WTC11 (cell line): ENCODE measurements around the gene ADGRV1. TPM values are rescaled to one million over a fixed set of nuclear protein-coding genes. Genes with fewer than 3 reads are reported as not detected.

ENCODE experiments used
- ATAC-seq: fragments of 200-7000 bp; cut with Tn5 transposase; 2 replicates; pipeline ENCODE4 v1.10.0; 2021; ENCODE audit warnings: mild to moderate bottlenecking, moderate library complexity
- Bru-seq: library from RNA; stranded (reverse); fragments of 400-500 nt; gene quantifications from one replicate; lab custom pipeline; 2021; lab: Mats Ljungman, UMichigan
- CTCF ChIA-PET: fragments of 300-600 bp; sonication (Branson Sonifier 250); formaldehyde crosslinking; loops from one replicate; lab custom pipeline; 2021; ENCODE audit warnings: antibody characterized with exemption; lab: Charles Lee
- POLR2A ChIA-PET: fragments of 350-600 bp; sonication (Branson Sonifier 250); formaldehyde crosslinking; loops from one replicate; lab custom pipeline; 2021; ENCODE audit warnings: antibody characterized with exemption; lab: Charles Lee
- DNase-seq: peaks from one replicate; pipeline ENCODE4 v3.0.0; 2021; ENCODE audit warnings: low spot score
- H3K27ac Mint-ChIP-seq: 2 replicates; pipeline ENCODE4 v1.8.0; 2021; ENCODE audit warnings: mixed read lengths
- H3K27me3 Mint-ChIP-seq: 2 replicates; pipeline ENCODE4 v1.8.0; 2021; ENCODE audit warnings: low read depth, mild to moderate bottlenecking, moderate library complexity, mixed read lengths
- H3K36me3 Mint-ChIP-seq: 2 replicates; pipeline ENCODE4 v1.8.0; 2021; ENCODE audit warnings: mixed read lengths
- H3K4me1 Mint-ChIP-seq: 2 replicates; pipeline ENCODE4 v1.8.0; 2022; ENCODE audit warnings: mixed read lengths
- H3K4me3 Mint-ChIP-seq: 2 replicates; pipeline ENCODE4 v1.8.0; 2021; ENCODE audit warnings: mild to moderate bottlenecking, moderate library complexity, mixed read lengths
- H3K9me3 Mint-ChIP-seq: 2 replicates; pipeline ENCODE4 v1.8.0; 2021; ENCODE audit warnings: mixed read lengths
- E2F5 ChIP-seq: sonication (generic); formaldehyde crosslinking; IDR thresholded peaks from 2 replicates; pipeline ENCODE4 v1.8.1; 2022; ENCODE audit warnings: mild to moderate bottlenecking, moderate library complexity, missing genetic modification reagents
- ETV6 ChIP-seq: sonication (generic); formaldehyde crosslinking; IDR thresholded peaks from 2 replicates; pipeline ENCODE4 v1.8.1; 2022; ENCODE audit warnings: mild to moderate bottlenecking, missing genetic modification reagents
- FOXK1 ChIP-seq: sonication (generic); formaldehyde crosslinking; IDR thresholded peaks from 2 replicates; pipeline ENCODE4 v1.8.0; 2022; ENCODE audit warnings: mild to moderate bottlenecking, moderate library complexity, missing genetic modification reagents
- GRHL2 ChIP-seq: fragments of 250-450 bp; sonication (Bioruptor Pico); IDR thresholded peaks from 2 replicates; pipeline ENCODE4 v1.8.0; 2022; ENCODE audit warnings: mild to moderate bottlenecking, moderate library complexity; ENCODE audit not compliant: insufficient replicate concordance, severe bottlenecking
- NR1H2 ChIP-seq: sonication (generic); formaldehyde crosslinking; IDR thresholded peaks from 2 replicates; pipeline ENCODE4 v1.9.0; 2021; ENCODE audit warnings: mild to moderate bottlenecking, moderate library complexity, missing genetic modification reagents
- OVOL2 ChIP-seq: fragments of 250-450 bp; sonication (Bioruptor Pico); IDR thresholded peaks from 2 replicates; pipeline ENCODE4 v1.9.0; 2021; ENCODE audit warnings: mild to moderate bottlenecking, borderline replicate concordance
- STAT6 ChIP-seq: sonication (generic); formaldehyde crosslinking; conservative IDR thresholded peaks from 2 replicates; pipeline ENCODE4 v1.8.1; 2023; ENCODE audit warnings: mild to moderate bottlenecking, low read depth, missing genetic modification reagents, moderate library complexity
- ZMAT4 ChIP-seq: fragments of 250-450 bp; sonication (Bioruptor Pico); IDR thresholded peaks from 2 replicates; pipeline ENCODE4 v1.9.0; 2021; ENCODE audit warnings: mild to moderate bottlenecking
- ZNF121 ChIP-seq: sonication (generic); formaldehyde crosslinking; IDR thresholded peaks from 2 replicates; pipeline ENCODE4 v1.8.0; 2023; ENCODE audit warnings: missing genetic modification reagents
- ZNF416 ChIP-seq: fragments of 250-450 bp; sonication (Bioruptor Pico); IDR thresholded peaks from 2 replicates; pipeline ENCODE4 v1.9.0; 2021; ENCODE audit warnings: mild to moderate bottlenecking, inconsistent platforms
- ZNF671 ChIP-seq: fragments of 250-450 bp; sonication (Bioruptor Pico); IDR thresholded peaks from 2 replicates; pipeline ENCODE4 v1.8.0; 2021; ENCODE audit warnings: mild to moderate bottlenecking
- long read RNA-seq, 3 experiments: library from RNA in 1 of 3; library from capped mRNA in 1 of 3; library from polyadenylated mRNA in 1 of 3; unstranded in 2 of 3; stranded (forward) in 1 of 3; transcript quantifications; one replicate each; pipeline ENCODE4 v2.0.0, GENCODE V29; 2021
- total RNA-seq: library from RNA; stranded (reverse); gene quantifications from 3 replicates; pipeline ENCODE4 v1.2.3, GENCODE V29; 2021
- TF ChIP-seq, protein P1 (sequence below): sonication (generic); formaldehyde crosslinking; IDR thresholded peaks from 2 replicates; pipeline ENCODE4 v1.8.0; 2023; ENCODE audit warnings: missing genetic modification reagents, mild to moderate bottlenecking, borderline replicate concordance
- TF ChIP-seq, protein P2 (sequence below): sonication (generic); formaldehyde crosslinking; IDR thresholded peaks from 2 replicates; pipeline ENCODE4 v1.8.0; 2022; ENCODE audit warnings: missing genetic modification reagents
- TF ChIP-seq, protein P3 (sequence below): fragments of 250-450 bp; sonication (Bioruptor Pico); conservative IDR thresholded peaks from 2 replicates; pipeline ENCODE4 v1.9.0; 2021; ENCODE audit warnings: mild to moderate bottlenecking

ADGRV1 gene, protein sequence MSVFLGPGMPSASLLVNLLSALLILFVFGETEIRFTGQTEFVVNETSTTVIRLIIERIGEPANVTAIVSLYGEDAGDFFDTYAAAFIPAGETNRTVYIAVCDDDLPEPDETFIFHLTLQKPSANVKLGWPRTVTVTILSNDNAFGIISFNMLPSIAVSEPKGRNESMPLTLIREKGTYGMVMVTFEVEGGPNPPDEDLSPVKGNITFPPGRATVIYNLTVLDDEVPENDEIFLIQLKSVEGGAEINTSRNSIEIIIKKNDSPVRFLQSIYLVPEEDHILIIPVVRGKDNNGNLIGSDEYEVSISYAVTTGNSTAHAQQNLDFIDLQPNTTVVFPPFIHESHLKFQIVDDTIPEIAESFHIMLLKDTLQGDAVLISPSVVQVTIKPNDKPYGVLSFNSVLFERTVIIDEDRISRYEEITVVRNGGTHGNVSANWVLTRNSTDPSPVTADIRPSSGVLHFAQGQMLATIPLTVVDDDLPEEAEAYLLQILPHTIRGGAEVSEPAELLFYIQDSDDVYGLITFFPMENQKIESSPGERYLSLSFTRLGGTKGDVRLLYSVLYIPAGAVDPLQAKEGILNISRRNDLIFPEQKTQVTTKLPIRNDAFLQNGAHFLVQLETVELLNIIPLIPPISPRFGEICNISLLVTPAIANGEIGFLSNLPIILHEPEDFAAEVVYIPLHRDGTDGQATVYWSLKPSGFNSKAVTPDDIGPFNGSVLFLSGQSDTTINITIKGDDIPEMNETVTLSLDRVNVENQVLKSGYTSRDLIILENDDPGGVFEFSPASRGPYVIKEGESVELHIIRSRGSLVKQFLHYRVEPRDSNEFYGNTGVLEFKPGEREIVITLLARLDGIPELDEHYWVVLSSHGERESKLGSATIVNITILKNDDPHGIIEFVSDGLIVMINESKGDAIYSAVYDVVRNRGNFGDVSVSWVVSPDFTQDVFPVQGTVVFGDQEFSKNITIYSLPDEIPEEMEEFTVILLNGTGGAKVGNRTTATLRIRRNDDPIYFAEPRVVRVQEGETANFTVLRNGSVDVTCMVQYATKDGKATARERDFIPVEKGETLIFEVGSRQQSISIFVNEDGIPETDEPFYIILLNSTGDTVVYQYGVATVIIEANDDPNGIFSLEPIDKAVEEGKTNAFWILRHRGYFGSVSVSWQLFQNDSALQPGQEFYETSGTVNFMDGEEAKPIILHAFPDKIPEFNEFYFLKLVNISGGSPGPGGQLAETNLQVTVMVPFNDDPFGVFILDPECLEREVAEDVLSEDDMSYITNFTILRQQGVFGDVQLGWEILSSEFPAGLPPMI (N-terminal part only)
- total RNA-seq = 69.5 to 74.5 TPM (median 69.8 TPM) in 3 replicates
- Bru-seq, nascent RNA = percentile 86 among the genes with signal in this experiment
- long read RNA-seq, experiment 1, full-length matches to known transcripts = 3 of 108 reads
- long read RNA-seq, experiment 1, partial matches to known transcripts = 34 of 108 reads
- long read RNA-seq, experiment 1, other reads (novel, unspliced or antisense) = 71 of 108 reads
- long read RNA-seq, experiment 2, partial matches to known transcripts = 19 of 36 reads
- long read RNA-seq, experiment 2, other reads (novel, unspliced or antisense) = 17 of 36 reads
- long read RNA-seq, experiment 3, partial matches to known transcripts = 2 of 38 reads
- long read RNA-seq, experiment 3, other reads (novel, unspliced or antisense) = 30 of 38 reads

DNA sequence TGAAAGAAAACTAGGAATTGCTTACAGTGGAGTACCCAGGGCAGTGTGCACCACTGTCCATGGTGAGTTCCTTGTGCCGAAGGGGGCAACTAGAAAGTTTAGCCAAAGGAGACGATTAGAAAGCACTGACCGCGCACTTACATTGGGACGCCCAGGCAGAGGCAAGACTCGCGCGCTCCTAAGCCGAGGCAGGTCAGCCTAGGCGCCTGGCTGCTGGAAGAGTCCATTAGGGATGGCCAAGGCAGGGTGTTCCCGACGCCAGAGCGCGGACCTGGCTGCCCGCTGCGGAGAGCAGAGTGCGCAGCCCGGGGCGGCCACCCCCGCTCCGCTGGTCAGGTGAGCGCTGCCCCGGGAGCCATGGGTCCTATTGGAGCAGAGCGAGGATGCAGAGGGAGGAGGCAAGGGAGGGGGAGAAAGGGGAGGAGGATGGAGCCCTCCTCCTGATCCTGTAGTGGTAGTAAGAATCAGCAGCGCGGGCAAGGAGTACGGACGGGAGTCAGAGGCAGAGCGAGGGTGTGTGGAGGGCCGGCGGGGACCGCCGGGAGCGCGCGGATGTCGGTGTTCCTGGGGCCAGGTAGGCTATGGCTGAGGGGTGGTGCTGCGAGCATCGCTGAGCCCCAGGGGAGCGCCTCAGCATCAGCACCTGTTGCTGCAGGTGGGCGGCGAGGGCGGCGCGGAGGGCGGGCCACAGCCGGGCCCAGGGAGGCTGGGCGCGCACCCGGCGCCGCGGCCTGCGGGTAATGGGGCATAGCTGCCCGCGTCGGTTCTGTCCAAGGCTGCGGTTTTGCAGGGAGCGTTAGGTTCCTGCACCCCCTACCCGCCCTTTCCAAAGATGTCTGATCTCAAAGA, at the start of gene ADGRV1:
Gene ADGRV1, plus strand, starts transcription at position 454 of the 849 bp plus-strand sequence. Its CDS starts 99 bp downstream, at position 553.
- peak within 1 kb of the TSS; percentile 92 for H3K4me3 Mint-ChIP-seq
- CTCF ChIA-PET = interaction anchor here (0.6 kb wide), 1 partner anchor 26 kb away, joined by 3 read pairs; no protein-coding TSS in a partner anchor
- DNase-seq (peak; percentile 97), ATAC-seq (peak; percentile 93)
- no peaks in the 10 kb centered on the region for H3K27me3 Mint-ChIP-seq
- no peaks in the 10 kb centered on the region for H3K36me3 Mint-ChIP-seq
- H3K27ac Mint-ChIP-seq = peak within 1 kb of the TSS; percentile 97
- H3K4me1 Mint-ChIP-seq = peaks cover 75% of the 10 kb centered on the region
- no peaks in the 10 kb centered on the region for H3K9me3 Mint-ChIP-seq
- POLR2A ChIA-PET = interaction anchor here (0.9 kb wide), 1 partner anchor 84 kb away, joined by 3 read pairs; the partner anchor contains the start of genes MBLAC2 and POLR3G
- no peak; the same call in 1 of the 2 replicates for TF ChIP-seq ZNF121
- TF ChIP-seq FOXK1 (CRISPR knock-in tag) = peak; percentile 56; the same call in 1 of the 2 replicates
- TF ChIP-seq OVOL2 (CRISPR knock-in tag) = no peak
- TF ChIP-seq, protein P1, sequence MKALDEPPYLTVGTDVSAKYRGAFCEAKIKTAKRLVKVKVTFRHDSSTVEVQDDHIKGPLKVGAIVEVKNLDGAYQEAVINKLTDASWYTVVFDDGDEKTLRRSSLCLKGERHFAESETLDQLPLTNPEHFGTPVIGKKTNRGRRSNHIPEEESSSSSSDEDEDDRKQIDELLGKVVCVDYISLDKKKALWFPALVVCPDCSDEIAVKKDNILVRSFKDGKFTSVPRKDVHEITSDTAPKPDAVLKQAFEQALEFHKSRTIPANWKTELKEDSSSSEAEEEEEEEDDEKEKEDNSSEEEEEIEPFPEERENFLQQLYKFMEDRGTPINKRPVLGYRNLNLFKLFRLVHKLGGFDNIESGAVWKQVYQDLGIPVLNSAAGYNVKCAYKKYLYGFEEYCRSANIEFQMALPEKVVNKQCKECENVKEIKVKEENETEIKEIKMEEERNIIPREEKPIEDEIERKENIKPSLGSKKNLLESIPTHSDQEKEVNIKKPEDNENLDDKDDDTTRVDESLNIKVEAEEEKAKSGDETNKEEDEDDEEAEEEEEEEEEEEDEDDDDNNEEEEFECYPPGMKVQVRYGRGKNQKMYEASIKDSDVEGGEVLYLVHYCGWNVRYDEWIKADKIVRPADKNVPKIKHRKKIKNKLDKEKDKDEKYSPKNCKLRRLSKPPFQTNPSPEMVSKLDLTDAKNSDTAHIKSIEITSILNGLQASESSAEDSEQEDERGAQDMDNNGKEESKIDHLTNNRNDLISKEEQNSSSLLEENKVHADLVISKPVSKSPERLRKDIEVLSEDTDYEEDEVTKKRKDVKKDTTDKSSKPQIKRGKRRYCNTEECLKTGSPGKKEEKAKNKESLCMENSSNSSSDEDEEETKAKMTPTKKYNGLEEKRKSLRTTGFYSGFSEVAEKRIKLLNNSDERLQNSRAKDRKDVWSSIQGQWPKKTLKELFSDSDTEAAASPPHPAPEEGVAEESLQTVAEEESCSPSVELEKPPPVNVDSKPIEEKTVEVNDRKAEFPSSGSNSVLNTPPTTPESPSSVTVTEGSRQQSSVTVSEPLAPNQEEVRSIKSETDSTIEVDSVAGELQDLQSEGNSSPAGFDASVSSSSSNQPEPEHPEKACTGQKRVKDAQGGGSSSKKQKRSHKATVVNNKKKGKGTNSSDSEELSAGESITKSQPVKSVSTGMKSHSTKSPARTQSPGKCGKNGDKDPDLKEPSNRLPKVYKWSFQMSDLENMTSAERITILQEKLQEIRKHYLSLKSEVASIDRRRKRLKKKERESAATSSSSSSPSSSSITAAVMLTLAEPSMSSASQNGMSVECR = no peak; the same call in 1 of the 2 replicates
- TF ChIP-seq ZMAT4 (CRISPR knock-in tag) = no peak
- TF ChIP-seq ETV6 (CRISPR knock-in tag) = peak; percentile 94
- TF ChIP-seq, protein P2, sequence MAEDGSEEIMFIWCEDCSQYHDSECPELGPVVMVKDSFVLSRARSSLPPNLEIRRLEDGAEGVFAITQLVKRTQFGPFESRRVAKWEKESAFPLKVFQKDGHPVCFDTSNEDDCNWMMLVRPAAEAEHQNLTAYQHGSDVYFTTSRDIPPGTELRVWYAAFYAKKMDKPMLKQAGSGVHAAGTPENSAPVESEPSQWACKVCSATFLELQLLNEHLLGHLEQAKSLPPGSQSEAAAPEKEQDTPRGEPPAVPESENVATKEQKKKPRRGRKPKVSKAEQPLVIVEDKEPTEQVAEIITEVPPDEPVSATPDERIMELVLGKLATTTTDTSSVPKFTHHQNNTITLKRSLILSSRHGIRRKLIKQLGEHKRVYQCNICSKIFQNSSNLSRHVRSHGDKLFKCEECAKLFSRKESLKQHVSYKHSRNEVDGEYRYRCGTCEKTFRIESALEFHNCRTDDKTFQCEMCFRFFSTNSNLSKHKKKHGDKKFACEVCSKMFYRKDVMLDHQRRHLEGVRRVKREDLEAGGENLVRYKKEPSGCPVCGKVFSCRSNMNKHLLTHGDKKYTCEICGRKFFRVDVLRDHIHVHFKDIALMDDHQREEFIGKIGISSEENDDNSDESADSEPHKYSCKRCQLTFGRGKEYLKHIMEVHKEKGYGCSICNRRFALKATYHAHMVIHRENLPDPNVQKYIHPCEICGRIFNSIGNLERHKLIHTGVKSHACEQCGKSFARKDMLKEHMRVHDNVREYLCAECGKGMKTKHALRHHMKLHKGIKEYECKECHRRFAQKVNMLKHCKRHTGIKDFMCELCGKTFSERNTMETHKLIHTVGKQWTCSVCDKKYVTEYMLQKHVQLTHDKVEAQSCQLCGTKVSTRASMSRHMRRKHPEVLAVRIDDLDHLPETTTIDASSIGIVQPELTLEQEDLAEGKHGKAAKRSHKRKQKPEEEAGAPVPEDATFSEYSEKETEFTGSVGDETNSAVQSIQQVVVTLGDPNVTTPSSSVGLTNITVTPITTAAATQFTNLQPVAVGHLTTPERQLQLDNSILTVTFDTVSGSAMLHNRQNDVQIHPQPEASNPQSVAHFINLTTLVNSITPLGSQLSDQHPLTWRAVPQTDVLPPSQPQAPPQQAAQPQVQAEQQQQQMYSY (CRISPR knock-in tag) = peak; percentile 88
- TF ChIP-seq NR1H2 = no peak
- TF ChIP-seq E2F5 (CRISPR knock-in tag) = peak; percentile 72
- TF ChIP-seq GRHL2 (CRISPR knock-in tag) = no peak
- TF ChIP-seq, protein P3, sequence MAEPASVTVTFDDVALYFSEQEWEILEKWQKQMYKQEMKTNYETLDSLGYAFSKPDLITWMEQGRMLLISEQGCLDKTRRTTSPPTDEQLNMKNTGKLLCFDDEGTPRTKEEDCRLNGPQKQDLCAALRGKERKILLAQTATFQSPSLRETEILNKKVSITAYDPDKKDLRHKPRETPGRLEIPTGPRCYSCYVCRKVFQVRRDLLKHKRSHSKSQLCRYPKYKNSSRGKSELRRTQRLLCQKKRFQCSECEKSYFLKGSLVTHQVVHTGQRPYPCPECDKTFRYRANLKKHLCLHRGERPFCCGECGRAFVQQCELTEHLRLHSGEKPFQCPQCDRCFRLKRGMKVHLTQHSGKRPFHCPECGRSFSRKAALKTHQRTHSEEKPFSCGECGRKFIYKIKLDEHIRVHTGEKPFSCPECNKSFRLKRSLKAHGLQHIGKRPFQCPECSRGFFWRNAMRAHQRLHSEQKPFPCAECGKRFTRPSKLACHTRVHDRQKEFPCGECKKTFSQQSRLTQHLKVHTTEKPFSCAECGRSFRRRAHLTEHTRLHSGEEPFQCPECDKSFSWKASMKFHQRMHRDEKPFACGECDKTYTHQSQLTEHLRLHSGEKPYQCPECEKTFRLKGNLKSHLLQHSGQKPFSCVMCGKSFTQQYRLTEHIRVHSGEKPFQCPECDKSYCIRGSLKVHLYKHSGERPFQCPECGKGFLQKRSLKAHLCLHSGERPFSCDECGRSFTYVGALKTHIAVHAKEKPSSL (CRISPR knock-in tag) = no peak
- TF ChIP-seq ZNF671 (CRISPR knock-in tag) = no peak
- 0 out of 2 replicates have a peak, but pooled peaks have one; percentile 65 for TF ChIP-seq STAT6
- TF ChIP-seq ZNF416 (CRISPR knock-in tag) = peak; percentile 84; the same call in 1 of the 2 replicates
